T-helper 1 cell treated with Interleukin-12 subunit alpha and Interleukin-12 subunit beta and Interleukin-4 antibody, amounts not matched to agents 30 ng/mL and 1 ng/mL, for 36 hours (primary cell): Measurements from ENCODE around the gene SAP30. TPM values are rescaled to one million over a fixed set of nuclear protein-coding genes. Genes with fewer than 3 reads are reported as not detected.

Source experiments
- intact Hi-C: fragments of 100-400 bp; cut with micrococcal nuclease; formaldehyde crosslinking; loops from one replicate; pipeline ENCODE4 v1.15.1; 2024
- total RNA-seq: library from RNA; stranded (reverse); gene quantifications from 2 replicates; pipeline ENCODE4 v1.2.3, GENCODE V29; 2022

SAP30 gene
- total RNA-seq, 1 donor from 2014 or later: 22.5 TPM

GRCh38 chr4:173365359-173365996 lies 5.3 kb upstream of the SAP30 start:
- intact Hi-C loops: loop anchor here (5.0 kb wide), 1 partner anchor 1157 kb away; the partner anchor contains the start of gene HPGD

GRCh38 chr4:173367285-173367684 lies 3.5 kb upstream of the SAP30 start:
- intact Hi-C loops: loop anchor here (5.0 kb wide), 1 partner anchor 1155 kb away; the partner anchor contains the start of gene HPGD

DNA sequence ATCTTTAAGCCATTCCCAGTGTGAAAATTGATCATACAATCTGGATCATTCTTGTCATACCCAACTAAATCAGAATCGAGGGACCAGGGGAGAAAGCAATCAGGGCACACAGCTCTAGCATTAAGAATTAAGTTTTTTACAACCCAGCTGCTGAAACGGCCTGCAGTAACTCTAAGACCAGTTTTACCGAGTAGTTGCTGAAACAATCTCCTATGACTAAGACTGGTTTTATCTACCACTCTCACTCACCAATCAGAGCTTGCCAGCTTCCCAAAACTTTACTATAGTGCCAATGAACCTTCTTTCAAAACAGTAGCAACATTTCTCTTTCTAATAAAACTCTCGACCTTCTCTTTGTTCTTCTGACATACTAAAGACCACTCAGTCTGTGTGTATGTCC lies 2.8 kb upstream of the SAP30 start:
- intact Hi-C loops: loop anchor here (5.0 kb wide), 1 partner anchor 1154 kb away; the partner anchor contains the start of gene HPGD

DNA sequence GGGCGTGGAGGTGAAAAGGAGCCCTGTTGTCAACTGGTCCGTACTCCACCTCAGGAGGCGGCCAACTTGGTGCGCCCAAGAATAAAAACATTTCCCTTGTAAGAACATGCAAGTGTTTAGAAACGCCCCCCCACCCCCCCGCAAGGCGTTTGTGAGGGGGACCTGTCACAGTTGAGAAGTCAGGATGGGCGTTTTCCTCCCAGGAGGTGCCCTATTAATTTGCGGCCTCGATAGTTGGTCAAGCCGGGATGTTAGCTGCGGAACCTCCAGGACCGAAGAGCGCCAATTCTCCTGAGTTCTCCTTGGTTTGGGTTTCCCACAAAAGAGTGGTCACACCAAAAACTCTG lies 651 bp upstream of the SAP30 start:
- intact Hi-C loops: loop anchor here (1.0 to 2.0 kb wide), 4 partner anchors 36 to 913 kb away; partner anchors contain the start of genes CEP44, FBXO8, GALNT7 and HMGB2

GRCh38 chr4:173371292-173372192 lies 788 bp downstream of the SAP30 start:
- intact Hi-C loops: loop anchor here (2.0 kb wide), 2 partner anchors 45 to 359 kb away; no protein-coding TSS in a partner anchor

GRCh38 chr4:173374588-173374987 lies 3.8 kb downstream of the SAP30 start:
- intact Hi-C loops: no loop called here

DNA sequence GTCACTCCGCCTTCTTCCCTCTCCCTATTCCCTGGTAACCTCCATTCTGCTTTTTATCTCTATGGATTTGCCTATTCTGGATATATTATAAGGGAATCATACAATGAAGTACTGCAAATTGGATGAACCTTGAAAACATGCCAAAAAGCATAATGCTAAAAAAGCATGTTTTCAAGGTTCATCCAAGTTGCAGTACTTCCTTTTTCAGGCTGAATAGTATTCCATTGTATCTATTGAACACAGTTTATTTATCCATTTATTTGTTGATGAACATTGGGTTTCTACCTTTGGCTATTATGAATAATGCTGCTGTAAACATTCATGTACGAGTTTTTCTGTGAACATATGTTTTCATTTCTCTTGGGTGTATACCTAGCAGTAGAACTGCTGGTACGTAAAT lies 9.2 kb downstream of the SAP30 start:
- intact Hi-C loops: no loop called here

- intact Hi-C loops: no loop called here
Observed at GRCh38 chr4:173380987-173381386, 10.2 kb downstream of the SAP30 start.

DNA sequence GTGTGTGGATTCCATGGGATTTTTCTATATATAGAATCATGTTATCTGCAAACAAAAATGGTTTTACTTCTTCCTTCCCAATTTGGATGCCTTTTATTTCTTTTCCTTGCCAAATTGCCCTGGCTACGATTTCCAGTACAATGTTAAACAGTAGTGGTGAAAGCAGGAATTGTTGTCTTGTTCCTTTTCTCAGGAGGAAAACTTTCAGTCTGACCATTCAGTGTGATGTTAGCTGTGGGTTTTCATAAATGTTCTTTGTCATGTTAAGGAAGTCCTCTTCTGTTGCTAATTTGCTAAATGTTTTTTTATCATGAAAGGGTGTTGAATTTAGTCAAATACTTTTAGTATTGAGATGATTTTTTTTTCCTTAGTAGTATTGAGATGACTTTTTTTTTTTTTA lies 10.9 kb downstream of the SAP30 start:
- intact Hi-C loops: no loop called here

GRCh38 chr4:173382349-173382748 lies 11.6 kb downstream of the SAP30 start:
- intact Hi-C loops: no loop called here

DNA sequence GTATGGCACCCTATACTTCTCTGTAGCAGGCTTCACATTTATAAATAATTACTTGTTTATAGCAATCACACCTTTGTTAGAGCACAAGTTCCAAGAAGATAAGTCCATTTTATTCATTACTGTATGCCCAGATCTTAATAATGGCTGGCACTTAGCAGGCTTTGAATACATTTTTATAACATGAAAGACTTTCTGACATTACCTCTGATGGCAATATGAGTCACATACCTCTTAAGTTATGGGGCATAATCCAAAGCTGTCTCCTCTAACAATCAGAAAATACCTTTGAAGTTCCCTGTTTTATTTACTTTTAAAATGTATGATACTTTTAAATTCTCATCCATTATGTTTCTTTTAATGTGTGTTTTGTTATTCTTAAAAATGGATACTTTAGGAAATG lies 16.0 kb downstream of the SAP30 start:
- intact Hi-C loops: no loop called here

DNA sequence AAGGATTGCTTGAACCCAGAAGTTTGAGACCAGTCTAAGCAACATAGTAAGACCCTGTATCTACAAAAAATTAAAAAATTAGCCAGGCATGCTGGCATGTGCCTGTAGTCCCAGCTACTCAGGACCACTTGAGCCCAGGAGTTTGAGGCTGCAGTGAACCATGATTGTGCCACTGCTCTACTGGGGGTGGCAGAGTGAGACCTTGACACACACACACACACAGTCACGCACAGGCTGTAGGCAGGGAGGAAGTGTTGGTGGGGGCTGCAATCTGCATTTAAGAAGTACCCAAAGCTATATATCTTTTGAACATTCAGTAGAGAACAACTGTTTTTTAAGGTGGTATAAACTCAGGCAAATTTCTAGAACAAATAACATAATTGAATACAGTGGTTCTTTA lies 20.9 kb downstream of the SAP30 start:
- intact Hi-C loops: no loop called here

DNA sequence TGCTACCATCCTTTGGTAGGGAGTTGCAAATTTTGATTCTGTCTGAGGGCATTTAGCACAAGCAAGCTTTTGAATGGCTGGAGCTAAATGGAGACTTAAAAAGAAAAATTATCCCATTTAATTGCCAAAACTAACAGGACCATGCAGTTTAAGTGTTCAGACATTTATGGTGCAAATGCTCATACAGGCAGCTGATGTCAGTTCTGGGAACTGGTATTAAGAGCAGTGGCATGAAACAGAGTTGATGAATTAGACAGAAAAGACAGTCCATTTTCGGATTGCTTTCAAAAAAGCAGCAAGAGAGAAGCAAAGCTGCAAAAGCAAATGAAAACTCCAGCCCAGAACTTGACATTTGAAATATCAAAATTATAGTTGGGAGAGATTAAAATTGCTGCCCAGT lies 26.9 kb downstream of the SAP30 start:
- intact Hi-C loops: no loop called here

DNA sequence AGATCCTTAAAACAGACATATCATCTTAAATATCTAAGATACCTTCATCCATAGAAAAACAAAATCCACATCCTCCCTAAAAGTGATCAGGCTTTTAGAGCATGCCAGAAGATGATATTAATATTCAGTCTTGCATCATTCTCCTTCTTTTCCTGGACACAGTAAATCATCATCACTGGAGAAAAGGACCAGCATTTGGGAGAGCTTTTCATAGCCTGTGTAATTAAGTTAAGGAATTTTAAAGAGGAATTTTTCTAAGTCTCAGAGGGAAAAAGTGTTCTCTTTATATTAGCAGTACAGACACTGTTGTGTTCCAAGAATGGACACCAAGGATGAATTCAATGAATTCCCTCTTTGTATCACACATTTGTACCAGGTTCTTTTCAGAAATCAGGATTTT lies 27.5 kb downstream of the SAP30 start:
- intact Hi-C loops: no loop called here

DNA sequence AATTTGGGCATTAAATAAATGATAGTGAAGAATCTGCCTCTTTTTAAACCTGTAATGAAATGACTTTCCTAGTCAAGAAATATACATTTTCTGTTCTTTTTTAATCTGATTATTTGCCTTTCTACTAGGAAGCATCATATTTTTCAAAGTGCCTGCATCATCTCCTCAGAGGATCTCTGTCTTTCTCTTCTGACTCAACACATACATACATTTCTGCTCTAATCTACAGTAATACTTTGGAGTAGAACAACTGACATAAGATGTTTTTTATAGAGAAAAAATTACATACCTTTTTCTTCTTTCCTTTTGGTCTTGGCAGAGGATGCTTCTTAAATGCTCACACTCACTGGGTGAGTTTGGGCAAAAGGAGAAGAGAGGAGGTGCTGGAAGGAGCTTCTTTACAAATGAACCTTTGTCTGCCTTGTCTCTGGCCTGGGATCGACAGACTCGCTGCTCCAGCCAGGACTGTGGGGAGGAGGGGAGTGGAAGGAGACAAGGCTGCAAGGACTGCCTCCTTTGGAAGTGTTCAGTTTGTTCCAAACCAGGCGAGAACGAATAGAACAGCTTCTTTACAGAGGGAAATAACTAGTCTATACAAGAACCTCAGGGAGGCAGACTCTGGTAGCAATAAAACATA lies 28.1 kb downstream of the SAP30 start, which contains the start of gene SCRG1:
Gene SCRG1, minus strand, starts transcription at position 338 of the 637 bp plus-strand sequence. CDS start 7,702 bp downstream, outside the sequence.
- intact Hi-C loops: no loop called here

- intact Hi-C loops: no loop called here
Observed at GRCh38 chr4:173401063-173401462, 30.3 kb downstream of the SAP30 start.

DNA sequence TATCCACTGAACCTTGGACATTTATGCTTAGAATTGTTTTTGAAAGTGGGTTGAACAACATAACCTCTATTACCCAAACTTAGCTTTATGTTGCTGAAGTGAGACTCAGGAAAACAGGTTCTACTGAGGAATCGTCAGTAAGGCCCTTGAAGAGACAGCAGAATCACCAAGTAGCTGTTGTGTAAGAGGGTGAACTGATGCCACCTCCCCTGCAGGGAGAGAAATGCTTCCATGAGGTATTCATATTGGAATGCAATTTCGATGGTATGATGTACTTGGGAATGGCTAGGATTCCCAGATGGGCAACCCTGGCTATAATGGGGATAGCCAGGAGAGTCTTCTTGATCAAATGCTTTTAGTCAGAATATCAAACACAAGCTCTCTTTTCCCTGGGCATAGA lies 32.3 kb downstream of the SAP30 start:
- intact Hi-C loops: no loop called here

DNA sequence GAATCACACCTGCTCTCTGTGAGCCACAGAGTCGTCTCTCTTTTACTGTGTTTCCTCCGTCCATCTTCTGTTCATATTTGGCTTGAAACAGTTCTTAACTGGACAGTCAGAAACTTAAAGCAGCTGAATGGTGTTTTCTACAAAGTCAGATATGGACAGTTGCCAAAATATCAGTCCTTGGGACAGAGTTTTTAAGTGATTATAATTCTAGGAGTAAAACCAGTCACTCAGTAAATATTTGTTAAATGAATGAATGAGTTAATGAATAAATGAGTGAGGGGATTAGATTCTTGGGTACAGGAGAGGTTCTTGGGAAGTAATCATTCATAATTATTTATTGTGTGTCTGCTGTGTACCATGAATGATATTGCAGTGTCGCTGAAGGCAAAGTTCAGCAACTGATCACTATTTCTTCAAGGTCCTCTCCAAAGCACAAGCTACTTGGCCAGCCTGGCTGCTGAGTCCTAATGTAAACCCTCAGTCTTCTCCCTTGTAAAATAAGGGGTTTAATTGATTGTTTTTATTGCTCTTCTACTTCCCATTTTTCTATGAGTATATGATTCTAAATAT lies 33.6 kb downstream of the SAP30 start:
- intact Hi-C loops: no loop called here

GRCh38 chr4:173405840-173406606 lies 35.3 kb downstream of the SAP30 start:
- intact Hi-C loops: no loop called here

GRCh38 chr4:173410079-173410478 lies 39.3 kb downstream of the SAP30 start:
- intact Hi-C loops: no loop called here
